Neural progenitor cell (in vitro differentiated cells): Measurements from ENCODE around the gene LARGE1. TPM values are rescaled to one million over a fixed set of nuclear protein-coding genes. Genes with fewer than 3 reads are reported as not detected.

Source experiments
- DNase-seq: peaks from one replicate; pipeline ENCODE4 v3.0.0-alpha.2; 2016; ENCODE audit warnings: low spot score
- H2AFZ ChIP-seq: fragments of 200-600 bp; sonication (generic); replicated peaks from 2 replicates; pipeline ENCODE4 v1.6.1; 2016; ENCODE audit warnings: antibody characterized with exemption
- H3F3A ChIP-seq: fragments of 200-600 bp; sonication (generic); 2 replicates; pipeline ENCODE4 v1.6.1; 2016; ENCODE audit warnings: antibody characterized with exemption, low read depth
- H3K27ac ChIP-seq: fragments of 200-600 bp; sonication (generic); 2 replicates; pipeline ENCODE4 v1.5.1; 2016; ENCODE audit warnings: mild to moderate bottlenecking
- H3K27me3 ChIP-seq: fragments of 200-600 bp; sonication (generic); 2 replicates; pipeline ENCODE4 v1.6.1; 2016; ENCODE audit warnings: mild to moderate bottlenecking, moderate library complexity
- H3K36me3 ChIP-seq: fragments of 200-600 bp; sonication (generic); 2 replicates; pipeline ENCODE4 v1.5.1; 2016
- H3K4me1 ChIP-seq: fragments of 200-600 bp; sonication (generic); 2 replicates; pipeline ENCODE4 v1.6.1; 2016; ENCODE audit warnings: mixed run types
- H3K4me2 ChIP-seq: fragments of 200-600 bp; sonication (generic); 2 replicates; pipeline ENCODE4 v1.6.1; 2016
- H3K4me3 ChIP-seq: fragments of 200-600 bp; sonication (generic); 2 replicates; pipeline ENCODE4 v1.5.1; 2016
- H3K79me2 ChIP-seq: fragments of 200-600 bp; sonication (generic); 2 replicates; pipeline ENCODE4 v1.6.1; 2016; ENCODE audit warnings: low read depth
- H3K9ac ChIP-seq: fragments of 200-600 bp; sonication (generic); 2 replicates; pipeline ENCODE4 v1.6.1; 2016
- H3K9me3 ChIP-seq: fragments of 200-600 bp; sonication (generic); 2 replicates; pipeline ENCODE4 v1.5.1; 2016; ENCODE audit warnings: low read depth
- H4K20me1 ChIP-seq: fragments of 200-600 bp; sonication (generic); 2 replicates; pipeline ENCODE4 v1.6.1; 2016; ENCODE audit warnings: low read depth
- H3K27ac Mint-ChIP-seq: 3 replicates; pipeline ENCODE4 v1.8.0; 2021; ENCODE audit warnings: mixed read lengths
- H3K27me3 Mint-ChIP-seq: 2 replicates; pipeline ENCODE4 v1.8.0; 2022; ENCODE audit warnings: low read depth, mild to moderate bottlenecking, inconsistent platforms, moderate library complexity, mixed read lengths; ENCODE audit not compliant: insufficient read depth
- H3K36me3 Mint-ChIP-seq: 3 replicates; pipeline ENCODE4 v1.8.0; 2021; ENCODE audit warnings: mixed read lengths
- H3K4me1 Mint-ChIP-seq: 3 replicates; pipeline ENCODE4 v1.8.0; 2021; ENCODE audit warnings: mixed read lengths
- H3K4me3 Mint-ChIP-seq: 3 replicates; pipeline ENCODE4 v1.8.0; 2021; ENCODE audit warnings: mild to moderate bottlenecking, moderate library complexity, mixed read lengths
- H3K9me3 Mint-ChIP-seq: 3 replicates; pipeline ENCODE4 v1.8.0; 2020; ENCODE audit warnings: mixed read lengths
- CTCF ChIP-seq: fragments of 200-600 bp; sonication (generic); IDR thresholded peaks from 2 replicates; pipeline ENCODE4 v1.5.1; 2017; ENCODE audit warnings: antibody characterized with exemption, mild to moderate bottlenecking
- EZH2 ChIP-seq: fragments of 200-600 bp; sonication (generic); IDR thresholded peaks from 2 replicates; pipeline ENCODE4 v1.6.1; 2017; ENCODE audit warnings: antibody characterized with exemption, mild to moderate bottlenecking, moderate library complexity
- EZH2phosphoT487 ChIP-seq: fragments of 200-600 bp; sonication (generic); IDR thresholded peaks from 2 replicates; pipeline ENCODE4 v1.6.1; 2017; ENCODE audit warnings: antibody characterized with exemption
- total RNA-seq: library from RNA; depleted of rRNA; stranded (reverse); fragments of >200 nt; gene quantifications from 2 replicates; pipeline ENCODE4 v1.2.3, GENCODE V29; 2015; ENCODE audit warnings: low replicate concordance

The LARGE1 gene
- total RNA-seq, 1 donor from 2014 or later, result 24.9 TPM

DNA sequence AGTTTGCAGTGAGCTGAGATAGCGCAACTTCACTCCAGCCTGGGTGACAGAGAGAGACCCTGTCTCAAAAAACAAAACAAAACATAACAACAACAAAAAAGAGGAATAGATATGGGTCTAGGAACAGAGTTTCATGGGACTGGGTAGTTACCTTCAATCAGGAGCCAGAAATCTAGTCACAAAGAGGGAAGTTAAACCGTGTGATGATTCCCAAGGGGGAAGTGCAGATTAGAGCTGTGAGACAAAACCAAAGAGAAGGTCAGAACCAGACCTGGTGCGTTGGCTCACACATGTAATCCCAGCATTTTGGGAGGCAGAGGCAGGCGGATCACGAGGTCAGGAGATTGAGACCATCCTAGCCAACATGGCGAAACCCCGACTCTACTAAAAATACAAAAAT, 42.1 kb upstream of the LARGE1 start:
- no peak overlapping the region for H3K4me3 ChIP-seq
- H3K27ac ChIP-seq, result no peak overlapping the region
- no peaks in the 10 kb centered on the region for H3K79me2 ChIP-seq
- no peak for DNase-seq
- no peaks in the 10 kb centered on the region for H3K36me3 Mint-ChIP-seq
- no peaks in the 10 kb centered on the region for H3K27me3 ChIP-seq
- TF ChIP-seq CTCF (no peak), EZH2phosphoT487 (no peak), EZH2 (no peak)
- no peaks in the 10 kb centered on the region for H3K27me3 Mint-ChIP-seq
- H3K9me3 ChIP-seq, result no peaks in the 10 kb centered on the region
- no peak overlapping the region for H3K27ac Mint-ChIP-seq
- no peaks in the 10 kb centered on the region for H4K20me1 ChIP-seq
- H3K4me1 Mint-ChIP-seq, result no peaks in the 10 kb centered on the region
- no peaks in the 10 kb centered on the region for H3K4me1 ChIP-seq
- H3F3A ChIP-seq, result no peaks in the 10 kb centered on the region
- no peak overlapping the region for H3K4me2 ChIP-seq
- no peaks in the 10 kb centered on the region for H3K9me3 Mint-ChIP-seq
- H2AFZ ChIP-seq, result no peak overlapping the region
- no peaks in the 10 kb centered on the region for H3K36me3 ChIP-seq
- no peak overlapping the region for H3K4me3 Mint-ChIP-seq
- no peak overlapping the region for H3K9ac ChIP-seq

DNA sequence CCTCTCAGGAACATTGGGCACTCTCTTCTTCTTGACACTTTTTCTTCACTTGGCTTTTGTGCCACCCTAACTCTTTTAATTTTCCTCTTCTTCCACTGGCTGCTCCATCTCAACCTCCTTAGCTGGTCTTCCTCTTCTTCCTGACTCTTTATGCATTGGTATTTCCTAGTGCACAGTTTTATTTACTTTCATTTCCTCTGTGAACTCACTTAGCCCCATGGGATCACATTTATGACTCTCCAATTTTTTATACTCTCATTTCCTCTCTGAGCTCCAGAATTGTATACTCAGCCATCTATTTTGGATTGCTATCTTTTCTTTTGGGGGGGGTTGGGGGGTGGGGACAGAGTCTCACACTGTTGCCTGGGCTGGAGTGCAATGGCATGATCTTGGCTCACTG, 38.5 kb upstream of the LARGE1 start:
- DNase-seq, result no peak
- H3K9me3 Mint-ChIP-seq, result no peaks in the 10 kb centered on the region
- H3K27ac ChIP-seq, result no peak overlapping the region

DNA sequence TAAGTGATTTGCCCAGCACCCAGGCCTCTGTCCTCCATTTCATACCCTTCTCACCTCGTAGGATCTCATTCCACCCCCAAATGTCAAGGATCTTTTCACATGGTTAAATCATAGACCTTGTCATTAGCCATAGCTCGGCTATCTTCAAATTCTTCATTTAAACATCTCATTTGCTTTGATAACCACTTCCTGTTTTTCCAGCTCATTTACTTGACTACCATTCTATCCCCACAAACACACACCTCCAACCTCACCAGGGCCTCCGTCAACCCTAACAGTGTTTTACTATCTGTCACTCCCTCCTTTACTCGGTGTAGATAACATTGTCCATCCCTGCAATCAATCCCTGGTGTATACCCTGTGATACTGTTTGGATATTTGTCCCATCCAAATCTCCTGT, 36.8 kb upstream of the LARGE1 start:
- Histone ChIP-seq H3K9me3 (no peaks in the 10 kb centered on the region), H2AFZ (no peak overlapping the region), H3K27me3 (no peaks in the 10 kb centered on the region), H3F3A (no peaks in the 10 kb centered on the region), H3K4me3 (no peak overlapping the region), H3K36me3 (no peaks in the 10 kb centered on the region), H4K20me1 (no peaks in the 10 kb centered on the region), H3K4me2 (no peak overlapping the region), H3K9ac (no peak overlapping the region), H3K4me1 (no peaks in the 10 kb centered on the region), H3K27ac (no peak overlapping the region), H3K79me2 (no peaks in the 10 kb centered on the region)
- Mint-ChIP-seq H3K36me3 (no peaks in the 10 kb centered on the region), H3K9me3 (no peaks in the 10 kb centered on the region), H3K27ac (no peak overlapping the region), H3K4me3 (no peak overlapping the region), H3K4me1 (peaks cover 4% of the 10 kb centered on the region), H3K27me3 (no peaks in the 10 kb centered on the region)
- DNase-seq, result no peak
- TF ChIP-seq EZH2 (no peak), CTCF (no peak), EZH2phosphoT487 (no peak)

More for the DNA sequence above, 38.5 kb upstream of the LARGE1 start:
- TF ChIP-seq CTCF (no peak), EZH2 (no peak), EZH2phosphoT487 (no peak)
- Histone ChIP-seq H3K4me3 (no peak overlapping the region), H3K4me1 (no peaks in the 10 kb centered on the region), H2AFZ (no peak overlapping the region), H3K4me2 (no peak overlapping the region), H3K36me3 (no peaks in the 10 kb centered on the region), H4K20me1 (no peaks in the 10 kb centered on the region), H3F3A (no peaks in the 10 kb centered on the region), H3K27me3 (no peaks in the 10 kb centered on the region), H3K9me3 (no peaks in the 10 kb centered on the region), H3K9ac (no peak overlapping the region), H3K79me2 (no peaks in the 10 kb centered on the region)
- Mint-ChIP-seq H3K4me3 (no peak overlapping the region), H3K27ac (no peak overlapping the region), H3K36me3 (no peaks in the 10 kb centered on the region), H3K27me3 (no peaks in the 10 kb centered on the region), H3K4me1 (no peaks in the 10 kb centered on the region)
